ENCODE measurements around the gene ATG5.

DNA sequence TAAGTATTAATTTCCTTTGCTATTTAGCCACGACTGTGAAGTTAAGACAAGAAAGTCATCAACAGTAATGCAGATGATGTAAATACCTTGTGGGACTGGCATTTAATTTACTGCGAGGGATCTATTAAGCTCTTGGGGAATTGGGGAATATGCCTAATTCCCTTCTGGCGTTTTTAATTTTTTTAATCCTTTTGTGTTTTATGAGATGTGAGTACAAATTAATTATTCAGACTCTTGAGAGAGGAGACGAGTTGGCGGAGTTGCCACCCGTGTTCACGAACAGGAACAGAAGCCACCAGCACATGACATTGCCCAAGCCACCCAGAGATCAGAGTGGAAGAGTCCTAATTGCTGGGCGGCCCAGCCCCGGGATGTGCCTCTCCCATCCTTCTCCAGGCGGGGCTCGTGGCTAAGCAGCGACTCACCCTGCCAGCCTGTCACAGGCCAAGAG, 34.4 kb upstream of the ATG5 start:
- TF ChIP-seq, protein P1, sequence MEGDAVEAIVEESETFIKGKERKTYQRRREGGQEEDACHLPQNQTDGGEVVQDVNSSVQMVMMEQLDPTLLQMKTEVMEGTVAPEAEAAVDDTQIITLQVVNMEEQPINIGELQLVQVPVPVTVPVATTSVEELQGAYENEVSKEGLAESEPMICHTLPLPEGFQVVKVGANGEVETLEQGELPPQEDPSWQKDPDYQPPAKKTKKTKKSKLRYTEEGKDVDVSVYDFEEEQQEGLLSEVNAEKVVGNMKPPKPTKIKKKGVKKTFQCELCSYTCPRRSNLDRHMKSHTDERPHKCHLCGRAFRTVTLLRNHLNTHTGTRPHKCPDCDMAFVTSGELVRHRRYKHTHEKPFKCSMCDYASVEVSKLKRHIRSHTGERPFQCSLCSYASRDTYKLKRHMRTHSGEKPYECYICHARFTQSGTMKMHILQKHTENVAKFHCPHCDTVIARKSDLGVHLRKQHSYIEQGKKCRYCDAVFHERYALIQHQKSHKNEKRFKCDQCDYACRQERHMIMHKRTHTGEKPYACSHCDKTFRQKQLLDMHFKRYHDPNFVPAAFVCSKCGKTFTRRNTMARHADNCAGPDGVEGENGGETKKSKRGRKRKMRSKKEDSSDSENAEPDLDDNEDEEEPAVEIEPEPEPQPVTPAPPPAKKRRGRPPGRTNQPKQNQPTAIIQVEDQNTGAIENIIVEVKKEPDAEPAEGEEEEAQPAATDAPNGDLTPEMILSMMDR (optimal IDR thresholded peaks at IDR 0.05 in 1 of 3, IDR thresholded peaks at IDR 0.05 in 1 of 3, conservative IDR thresholded peaks at IDR 0.05 in 1 of 3; ENCODE audit: extremely low read depth in 1 of 3, insufficient read depth in 2 of 3, low read length in 3 of 3), result no peak
- TF ChIP-seq EZH2 (IDR thresholded peaks at IDR 0.05; ENCODE audit: low read length), result no peak

Data from keratinocyte (primary cell).